NCI-H187 treated with DMSO at 0.1 percent for 48 hours (cell line): ENCODE measurements around the gene LGALS12.
"Not testable (repeated sequence)": the region's sequence is repeated elsewhere in the genome, so short reads cannot be mapped to it uniquely, and the experiment has no call there.

Experiments
- DNase-seq: peaks from one replicate; lab custom pipeline; 2025; lab: John Stamatoyannopoulos, UW

Gene LGALS12

DNA sequence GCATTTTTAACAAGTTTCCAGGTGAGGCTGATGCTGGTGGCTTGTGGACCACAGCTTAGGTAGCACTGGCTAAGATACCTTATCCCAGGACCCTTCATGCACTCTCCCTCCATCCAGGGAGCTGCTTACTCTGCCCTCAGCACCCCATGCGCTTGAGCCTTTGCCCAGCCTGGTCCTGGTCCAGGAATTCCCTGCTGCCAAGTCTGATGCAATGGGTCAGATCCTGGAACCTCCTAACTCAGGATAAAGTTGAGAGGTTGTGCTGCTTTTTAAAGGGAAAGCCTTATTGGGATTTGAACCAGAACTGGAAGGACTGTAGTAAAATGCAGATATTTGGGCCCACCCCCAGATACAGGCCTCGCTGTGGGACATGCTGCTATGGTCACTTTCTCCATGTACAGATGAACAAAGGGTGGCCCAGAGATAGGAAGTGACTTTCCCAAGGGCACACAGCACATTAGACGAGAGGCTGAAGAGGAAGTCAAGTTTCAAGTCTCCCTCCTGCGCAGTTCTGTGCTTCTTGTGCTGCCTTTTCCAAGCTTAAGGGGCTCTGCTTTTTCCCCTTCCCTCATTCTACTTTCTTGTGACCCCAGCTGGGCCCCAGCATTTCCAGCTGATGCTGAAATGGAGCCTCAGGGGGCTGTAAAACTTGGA, 824 bp upstream of the LGALS12 start:
- DNase-seq, result no peak

DNA sequence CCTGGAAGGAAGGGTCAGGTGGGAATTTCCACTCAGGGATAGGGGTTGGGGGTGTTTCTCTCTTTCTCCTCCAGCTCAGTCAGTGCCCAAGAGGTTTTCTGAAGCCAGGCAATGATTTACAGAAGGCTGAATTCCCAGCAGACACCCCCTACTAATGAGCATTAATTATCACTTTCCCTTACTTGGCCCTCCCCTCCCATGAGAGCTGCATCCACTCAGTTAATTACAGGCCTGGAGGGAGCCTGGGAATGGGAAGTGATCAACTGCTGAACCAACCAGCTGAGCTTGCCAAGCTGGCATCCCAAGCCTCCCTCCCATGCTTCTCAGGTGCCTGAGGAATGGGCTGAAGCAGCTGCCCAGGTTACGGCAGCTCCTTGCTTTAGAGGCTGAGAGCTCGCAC, 992 bp downstream of the LGALS12 start:
- DNase-seq, result no peak

DNA sequence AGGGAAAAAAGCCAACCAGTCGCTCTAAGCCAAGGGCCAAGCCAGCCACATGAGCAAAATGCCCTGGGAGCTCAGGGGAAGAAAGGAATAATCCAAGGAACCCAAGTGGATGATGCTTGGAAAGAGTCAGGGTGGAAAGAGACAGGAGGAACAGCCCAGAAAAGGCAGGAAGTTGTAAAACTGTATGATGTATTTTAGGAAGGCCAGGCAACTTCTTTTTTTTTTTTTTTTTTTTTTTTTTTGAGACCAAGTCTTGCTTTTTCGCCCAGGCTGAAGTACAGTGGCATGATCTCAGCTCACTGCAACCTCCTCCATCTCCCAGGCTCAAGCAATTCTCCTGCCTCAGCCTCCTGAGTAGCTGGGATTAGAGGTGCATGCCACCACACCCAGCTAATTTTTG, 1.6 kb downstream of the LGALS12 start:
- no peak for DNase-seq

DNA sequence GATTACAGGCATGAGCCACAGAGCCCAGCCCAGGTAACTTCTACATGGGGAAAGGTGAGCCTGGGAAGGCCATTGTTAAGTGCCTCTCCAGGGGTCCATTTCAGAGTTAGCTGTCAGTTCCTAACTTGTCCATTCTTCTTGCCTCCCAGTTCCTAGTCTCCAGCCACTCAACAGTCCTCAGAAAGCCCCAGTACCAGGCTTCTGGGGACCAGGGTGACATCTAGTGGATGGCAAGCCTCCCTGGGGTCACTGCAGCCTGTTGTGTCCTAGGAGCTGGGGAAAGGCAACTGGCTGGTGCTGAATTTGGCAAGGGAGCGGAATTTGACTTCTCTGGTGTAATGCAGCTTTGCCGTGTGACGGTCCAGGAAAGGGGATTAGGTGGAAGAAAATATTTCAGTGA, 2.1 kb downstream of the LGALS12 start:
- no peak for DNase-seq

DNA sequence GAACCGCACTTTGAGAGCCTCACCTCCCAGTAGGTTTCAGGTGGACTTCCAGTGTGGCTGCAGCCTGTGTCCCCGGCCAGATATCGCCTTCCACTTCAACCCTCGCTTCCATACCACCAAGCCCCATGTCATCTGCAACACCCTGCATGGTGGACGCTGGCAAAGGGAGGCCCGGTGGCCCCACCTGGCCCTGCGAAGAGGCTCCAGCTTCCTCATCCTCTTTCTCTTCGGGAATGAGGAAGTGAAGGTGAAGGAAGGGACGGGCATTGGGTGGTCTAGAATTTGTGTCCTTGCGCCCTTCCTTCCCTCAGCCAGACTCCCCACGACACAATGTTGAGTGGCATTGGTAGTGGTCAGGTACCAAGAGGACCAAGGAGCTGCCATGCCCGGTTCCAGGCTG, 2.9 kb downstream of the LGALS12 start:
- no peak for DNase-seq

DNA sequence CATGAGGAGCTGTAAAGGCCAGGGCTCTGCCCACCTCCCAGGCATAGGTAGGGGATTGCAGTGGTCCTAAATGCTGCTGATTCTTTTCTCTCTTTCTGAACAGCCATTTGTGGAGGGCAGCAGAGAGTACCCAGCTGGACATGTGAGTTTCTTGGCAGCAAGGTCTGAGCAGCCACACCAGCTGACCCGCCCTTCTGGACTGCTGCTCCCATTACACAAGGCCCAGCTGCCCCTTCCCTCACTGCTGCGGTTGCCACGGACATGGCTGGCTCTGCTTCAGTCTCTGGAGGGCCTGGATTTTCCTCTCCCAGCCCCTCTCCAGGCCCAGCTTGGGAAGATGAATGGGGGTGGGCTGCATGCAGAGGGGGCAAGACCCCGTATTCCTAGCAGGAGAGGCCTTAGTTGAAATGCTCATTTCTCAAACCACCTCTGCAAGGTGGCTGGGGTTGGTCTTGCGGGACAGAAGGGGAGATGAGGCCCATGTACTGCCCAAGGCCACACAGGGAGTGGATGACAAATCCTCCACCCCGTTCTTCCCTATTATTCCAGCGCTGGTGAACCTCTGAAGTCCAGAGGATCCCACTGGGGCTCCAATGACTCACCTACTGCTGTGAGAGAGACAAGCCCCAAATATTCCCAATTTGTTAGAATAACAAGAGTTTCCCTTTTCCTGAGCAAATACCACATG, 4.6 kb downstream of the LGALS12 start:
- no peak for DNase-seq

DNA sequence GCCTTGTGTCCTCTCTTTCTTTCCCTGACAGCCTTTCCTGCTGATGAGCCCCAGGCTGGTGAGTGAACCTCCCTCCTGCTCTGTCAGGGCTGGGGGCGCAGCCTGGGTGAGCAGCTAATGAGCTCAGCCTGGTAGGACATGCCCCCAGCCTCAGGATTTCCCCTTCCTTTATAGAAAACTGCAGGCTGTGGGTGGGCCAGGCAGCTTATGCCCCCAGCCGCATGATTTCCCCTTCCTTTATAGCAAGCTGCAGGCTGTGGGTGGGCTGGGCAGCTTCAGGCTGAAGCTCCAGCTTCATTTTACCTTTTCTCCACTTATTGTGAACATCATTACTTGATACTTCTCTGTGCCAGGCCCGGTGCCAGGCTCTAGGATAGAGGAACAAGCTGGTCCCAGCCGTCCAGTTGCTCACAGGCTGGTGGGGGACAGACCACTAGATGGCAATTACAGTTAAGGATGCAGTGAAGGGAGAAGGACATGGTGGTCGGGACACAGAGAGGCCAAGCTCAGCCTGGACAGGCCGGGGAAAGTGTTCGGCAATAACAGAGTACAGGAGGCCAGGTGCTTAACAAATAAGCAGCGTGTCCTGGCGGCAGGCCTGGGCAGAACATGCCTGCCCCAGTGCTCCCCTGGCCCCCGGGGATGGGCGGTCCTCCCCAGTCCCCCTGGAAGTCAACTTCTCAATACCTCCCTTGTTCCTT, 5.3 kb downstream of the LGALS12 start:
- DNase-seq, result no peak

DNA sequence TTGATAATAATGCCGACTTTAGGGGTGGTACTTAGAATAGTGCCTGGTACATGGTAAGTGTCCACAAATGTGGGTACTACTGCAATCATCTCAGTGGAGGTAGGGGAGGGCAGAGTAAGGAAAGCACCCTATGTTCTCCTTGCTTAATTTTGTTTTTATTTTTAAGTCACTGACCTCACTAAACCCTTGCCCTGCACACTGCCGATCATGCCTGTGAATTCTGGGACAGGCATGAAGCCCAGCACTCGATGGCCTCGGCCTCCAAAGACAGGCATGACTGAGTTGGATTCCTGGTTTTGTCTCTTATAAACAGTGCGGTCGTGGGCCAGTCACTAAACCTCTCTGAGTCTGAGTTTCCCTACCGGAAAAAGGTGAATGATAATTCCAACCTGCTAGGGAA, 6.9 kb downstream of the LGALS12 start:
- no peak for DNase-seq

DNA sequence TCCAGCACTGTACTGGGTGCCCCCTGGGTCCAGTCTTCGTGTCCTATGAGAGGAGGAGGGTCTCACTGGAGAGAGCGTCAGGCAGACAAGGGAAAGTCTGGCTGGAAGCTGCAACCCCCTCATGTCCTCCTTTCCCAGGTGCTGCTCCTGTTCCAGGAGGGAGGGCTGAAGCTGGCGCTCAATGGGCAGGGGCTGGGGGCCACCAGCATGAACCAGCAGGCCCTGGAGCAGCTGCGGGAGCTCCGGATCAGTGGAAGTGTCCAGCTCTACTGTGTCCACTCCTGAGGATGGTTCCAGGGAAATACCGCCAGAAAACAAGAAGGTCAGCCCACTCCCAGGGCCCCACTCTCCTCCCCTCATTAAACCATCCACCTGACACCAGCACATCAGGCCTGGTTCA, 10.2 kb downstream of the LGALS12 start:
- no peak for DNase-seq

DNA sequence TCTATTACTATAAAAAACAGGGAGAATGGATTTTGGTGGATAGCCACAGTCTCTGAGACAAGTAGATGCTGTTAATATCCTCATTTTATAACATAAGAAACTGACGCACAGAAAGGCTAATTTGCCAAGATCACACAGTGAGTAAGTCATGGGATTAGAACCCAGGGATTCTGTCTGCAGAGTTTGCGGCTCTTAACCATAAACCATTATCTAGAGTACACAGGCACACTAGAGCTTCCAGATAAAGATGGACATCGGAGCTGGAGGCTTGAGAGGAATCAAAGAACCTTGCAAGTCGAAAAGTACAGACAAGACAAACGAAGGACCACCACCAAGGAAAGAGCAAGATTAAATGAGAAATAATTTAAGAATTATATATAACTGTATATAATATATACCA, 11.3 kb downstream of the LGALS12 start:
- no peak for DNase-seq

DNA sequence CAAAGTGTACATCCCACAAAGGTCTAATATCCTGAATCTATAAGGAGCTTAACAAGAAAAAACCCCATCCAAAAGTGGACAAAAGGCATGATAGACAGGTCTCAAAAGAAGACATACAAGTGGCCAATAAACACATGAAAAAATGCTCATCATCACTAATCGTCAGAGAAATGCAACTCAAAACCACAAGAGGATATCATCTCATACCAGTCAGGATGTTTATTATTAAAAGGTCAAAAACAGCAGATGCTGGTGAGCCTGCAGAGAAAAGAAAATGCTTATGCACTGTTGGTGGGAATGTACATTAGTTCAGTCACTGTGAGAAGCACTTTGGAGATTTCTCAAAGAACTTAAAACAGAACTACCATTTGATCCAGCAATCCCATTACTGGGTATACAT, 12.7 kb downstream of the LGALS12 start:
- no peak for DNase-seq

DNA sequence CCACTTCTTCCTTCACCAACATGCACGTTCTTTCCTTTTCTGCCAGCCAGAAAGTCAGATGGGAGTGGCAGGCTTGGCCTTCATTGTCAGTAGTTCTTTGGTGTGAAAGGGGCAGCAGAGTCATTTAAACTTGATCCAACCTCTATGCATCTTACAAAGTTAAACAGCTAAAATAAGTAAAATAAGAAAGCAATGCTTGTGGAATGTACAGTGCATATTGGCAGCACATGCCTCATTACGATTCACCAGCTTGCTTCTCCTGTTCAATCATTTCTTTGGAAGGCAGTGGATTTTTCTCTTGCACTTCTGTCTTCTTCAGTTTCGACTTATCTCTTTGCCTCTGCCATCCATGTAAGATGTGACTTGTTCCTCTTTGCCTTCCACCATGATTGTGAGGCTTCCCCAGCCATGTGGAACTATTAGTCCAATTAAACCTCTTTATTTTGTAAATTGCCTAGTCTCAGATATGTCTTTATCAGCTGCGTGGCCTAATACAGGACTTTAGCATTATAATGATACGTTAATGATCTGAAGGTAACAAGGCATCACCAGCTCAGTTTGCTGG, 14.8 kb downstream of the LGALS12 start:
- DNase-seq, result no peak

DNA sequence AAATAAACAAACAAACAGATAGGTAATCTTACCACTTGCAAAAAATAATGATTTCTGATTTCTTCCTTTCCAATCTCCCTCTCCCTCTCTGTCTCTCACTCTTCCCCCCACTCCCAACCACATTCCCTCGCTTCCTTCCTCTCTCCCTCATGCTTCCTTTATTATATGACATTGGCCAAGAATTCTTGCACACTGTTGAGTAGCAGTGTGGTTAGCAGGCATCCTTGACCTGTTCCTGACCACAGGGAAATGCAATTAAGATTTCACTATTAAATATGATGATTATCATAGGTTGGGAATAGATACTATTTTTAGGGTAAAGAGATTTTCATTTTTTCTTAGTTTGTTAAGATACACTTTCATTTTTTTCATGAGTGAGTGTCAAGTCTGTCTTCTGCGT, 16.0 kb downstream of the LGALS12 start:
- DNase-seq, result no peak

DNA sequence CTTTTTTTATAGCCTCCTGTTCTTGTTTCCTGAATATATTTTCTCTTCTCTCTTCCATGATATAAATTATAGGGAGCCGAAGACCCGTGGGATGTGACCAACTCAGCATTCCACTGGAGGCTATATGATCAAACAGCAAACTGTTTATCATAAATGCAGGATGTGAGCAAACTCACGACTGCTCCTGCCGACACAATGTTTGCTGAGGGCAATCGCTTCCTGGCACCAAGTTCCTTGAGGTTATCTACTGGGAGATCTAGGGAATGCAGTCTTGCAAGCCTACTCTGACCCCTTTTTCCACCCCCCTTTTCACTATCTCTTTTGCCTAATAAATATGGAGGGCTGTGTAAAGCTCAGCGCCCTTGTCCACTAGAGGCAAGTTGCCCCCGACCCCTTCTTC, 17.3 kb downstream of the LGALS12 start:
- DNase-seq, result no peak

DNA sequence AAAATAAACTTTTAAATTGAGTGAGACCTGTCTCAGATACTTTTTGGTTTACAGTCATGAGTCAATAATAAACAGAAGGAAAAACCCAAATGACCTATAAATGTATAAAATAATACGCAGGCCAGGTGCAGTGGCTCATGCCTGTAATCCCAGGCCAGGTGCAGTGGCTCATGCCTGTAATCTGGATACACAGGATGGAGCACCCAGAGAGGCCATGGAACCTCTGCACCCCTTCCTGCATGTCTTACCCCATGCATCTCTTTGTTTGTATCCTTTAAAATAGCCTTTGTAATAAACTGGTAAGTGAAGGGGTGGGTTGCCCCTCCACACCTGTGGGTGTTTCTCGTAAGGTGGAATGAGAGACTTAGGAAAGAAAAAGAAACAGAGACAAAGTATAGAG, 21.8 kb downstream of the LGALS12 start:
- DNase-seq, result no peak

DNA sequence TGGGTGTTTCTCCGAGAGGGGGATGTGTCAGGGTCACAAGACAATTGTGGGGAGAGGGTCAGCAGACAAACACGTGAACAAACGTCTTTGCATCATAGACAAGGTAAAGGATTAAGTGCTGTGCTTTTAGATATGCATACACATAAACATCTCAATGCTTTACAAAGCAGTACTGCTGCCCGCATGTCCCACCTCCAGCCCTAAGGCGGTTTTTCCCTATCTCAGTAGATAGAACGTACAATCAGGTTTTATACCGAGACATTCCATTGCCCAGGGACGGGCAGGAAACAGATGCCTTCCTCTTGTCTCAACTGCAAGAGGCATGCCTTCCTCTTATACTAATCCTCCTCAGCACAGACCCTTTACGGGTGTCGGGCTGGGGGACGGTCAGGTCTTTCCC, 22.3 kb downstream of the LGALS12 start:
- DNase-seq, result not testable (repeated sequence)

DNA sequence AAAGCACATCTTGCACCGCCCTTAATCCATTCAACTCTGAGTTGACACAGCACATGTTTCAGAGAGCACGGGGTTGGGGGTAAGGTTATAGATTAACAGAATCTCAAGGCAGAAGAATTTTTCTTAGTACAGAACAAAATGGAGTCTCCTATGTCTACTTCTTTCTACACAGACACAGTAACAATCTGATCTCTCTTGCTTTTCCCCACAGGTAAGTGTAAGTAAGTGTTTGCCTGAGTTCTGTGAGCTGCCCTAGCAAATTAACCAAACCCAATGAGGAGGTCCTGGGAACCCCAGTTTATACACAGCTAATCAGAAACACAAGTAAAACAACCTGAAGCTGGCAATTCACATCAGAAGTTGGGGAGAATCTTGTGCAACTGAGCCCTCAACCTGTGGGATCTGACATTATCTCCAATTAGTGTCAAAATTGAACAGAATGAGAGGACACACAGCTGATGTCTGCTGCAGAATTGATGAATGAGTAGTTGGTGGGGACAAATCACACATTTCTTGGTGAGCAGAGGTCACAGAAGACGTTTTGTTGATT, 22.9 kb downstream of the LGALS12 start:
- not testable (repeated sequence) for DNase-seq

DNA sequence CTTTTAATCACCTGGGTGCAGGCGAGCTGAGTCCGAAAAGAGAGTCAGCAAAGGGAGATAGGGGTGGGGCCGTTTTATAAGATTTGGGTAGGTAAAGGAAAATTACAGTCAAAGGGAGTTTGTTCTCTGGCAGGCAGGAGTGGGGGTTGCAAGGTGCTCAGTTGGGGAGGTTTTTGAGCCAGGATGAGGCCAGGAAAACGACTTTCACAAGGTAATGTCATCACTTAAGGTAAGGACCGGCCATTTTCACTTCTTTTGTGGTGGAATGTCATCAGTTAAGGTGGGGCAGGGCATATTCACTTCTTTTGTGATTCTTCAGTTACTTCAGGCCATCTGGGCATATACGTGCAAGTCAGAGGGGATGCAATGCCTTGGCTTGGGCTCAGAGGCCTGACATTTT, 23.5 kb downstream of the LGALS12 start:
- not testable (repeated sequence) for DNase-seq

DNA sequence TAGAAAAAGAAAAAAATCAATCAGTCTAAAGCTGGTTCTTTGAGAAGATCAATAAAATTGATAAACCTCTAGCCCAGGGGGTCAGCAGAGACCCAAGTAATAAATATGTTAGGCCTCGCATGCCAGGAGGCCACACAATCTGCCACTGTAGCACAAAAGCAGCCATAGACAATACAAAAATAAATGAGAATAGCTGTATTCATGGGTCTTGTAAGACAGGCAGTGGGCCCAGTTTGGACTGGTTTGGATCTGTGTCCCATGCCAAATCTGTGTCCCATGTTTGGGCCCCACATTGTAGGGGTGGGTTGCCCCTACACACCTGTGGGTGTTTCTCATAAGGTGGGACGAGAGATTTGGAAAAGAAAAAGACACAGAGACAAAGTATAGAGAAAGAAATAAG, 24.1 kb downstream of the LGALS12 start:
- no peak for DNase-seq

DNA sequence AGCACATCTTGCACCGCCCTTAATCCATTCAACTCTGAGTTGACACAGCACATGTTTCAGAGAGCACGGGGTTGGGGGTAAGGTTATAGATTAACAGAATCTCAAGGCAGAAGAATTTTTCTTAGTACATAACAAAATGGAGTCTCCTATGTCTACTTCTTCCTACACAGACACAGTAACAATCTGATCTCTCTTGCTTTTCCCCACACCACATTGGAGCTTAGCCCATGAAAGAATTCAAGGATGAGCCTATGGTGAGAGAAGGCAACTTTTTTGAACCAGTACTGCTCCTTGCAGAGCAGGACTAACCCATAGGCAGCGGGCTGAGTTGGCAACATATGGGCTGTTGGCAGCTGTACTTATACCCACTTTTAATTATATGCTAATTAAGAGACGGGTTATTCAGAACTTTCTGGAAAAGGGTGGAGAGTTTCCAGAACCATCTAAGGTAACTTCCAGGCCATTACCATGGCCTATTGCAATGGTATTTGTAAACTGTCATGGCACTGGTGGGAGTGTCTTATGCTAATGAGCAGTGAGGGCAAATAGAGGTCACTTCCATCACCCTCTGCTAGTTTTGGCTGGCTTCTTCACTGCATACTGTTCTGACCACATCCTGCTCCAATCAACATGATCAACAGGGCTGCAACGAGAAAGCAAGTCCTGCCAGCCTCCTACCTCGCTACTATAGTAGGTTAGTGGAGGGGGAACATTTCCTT, 25.3 kb downstream of the LGALS12 start:
- not testable (repeated sequence) for DNase-seq

DNA sequence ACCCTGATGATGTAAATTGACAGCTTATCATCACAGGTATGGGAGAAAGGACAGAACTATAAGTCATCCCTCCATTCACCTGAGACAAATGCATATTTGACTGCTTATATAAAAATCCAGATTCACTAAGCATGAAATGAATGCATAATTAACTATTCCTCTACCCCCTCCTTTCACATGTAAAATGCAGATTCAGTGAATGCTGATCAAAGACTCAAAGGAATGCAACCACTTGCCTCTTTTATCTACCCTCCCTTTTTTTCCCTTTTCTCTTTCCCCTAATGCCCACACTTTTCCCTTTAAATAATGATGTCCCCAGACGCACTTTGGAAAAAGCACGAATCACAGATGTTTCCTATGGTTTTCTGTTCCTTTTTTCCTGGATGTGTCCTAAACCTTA, 26.2 kb downstream of the LGALS12 start:
- DNase-seq, result no peak

DNA sequence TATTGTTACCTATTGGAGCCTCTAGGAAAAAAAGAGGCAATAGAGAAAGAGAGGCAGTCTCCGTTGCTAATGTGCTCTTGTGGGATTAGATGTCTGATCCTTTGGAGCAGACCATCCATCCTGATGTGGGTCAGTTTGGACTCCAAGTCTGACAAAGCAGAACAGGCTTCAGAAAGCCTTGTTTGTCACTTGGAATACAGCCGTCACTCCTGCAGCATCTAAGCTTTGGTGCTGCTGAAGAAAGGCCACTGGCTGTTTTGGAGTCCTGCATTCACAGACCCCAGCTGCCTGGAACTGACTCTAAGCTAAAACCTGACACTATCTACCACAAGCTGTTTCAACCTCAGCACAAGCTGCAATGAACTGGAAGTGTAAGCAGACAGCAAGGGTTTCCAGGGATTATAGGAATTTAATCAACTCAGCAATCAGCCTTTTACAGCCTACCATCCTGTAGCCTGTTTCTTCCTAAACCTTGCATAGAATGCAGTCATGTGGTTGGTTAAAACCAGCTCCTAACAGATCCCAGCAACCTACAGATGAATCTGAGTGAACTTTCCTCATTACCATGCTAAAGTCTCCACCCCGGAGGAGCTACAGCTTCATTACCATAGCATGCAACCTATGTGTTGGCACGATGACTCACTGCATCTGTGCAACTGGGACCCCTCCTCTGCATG, 27.1 kb downstream of the LGALS12 start:
- no peak for DNase-seq
